Testis (tissue), 2 donors: ENCODE data around the gene RPRD2.

ENCODE experiments used
- POLR2A ChIP-seq: fragments of 450-650 bp; IDR thresholded peaks from one replicate; pipeline ENCODE4 v1.6.1; 2017; ENCODE audit warnings: antibody characterized with exemption, mild to moderate bottlenecking, moderate library complexity
- TF ChIP-seq, protein P1 (sequence below), 3 experiments: fragments of 450-650 bp in 2 of 3; fragments of 200-600 bp in 1 of 3; sonication (generic) in 1 of 3; IDR thresholded peaks; one replicate each; pipeline ENCODE4 v1.5.1; 2016 to 2019; ENCODE audit warnings: antibody characterized with exemption in 3 of 3, mild to moderate bottlenecking in 2 of 3, moderate library complexity in 1 of 3

- TF ChIP-seq, protein P1, sequence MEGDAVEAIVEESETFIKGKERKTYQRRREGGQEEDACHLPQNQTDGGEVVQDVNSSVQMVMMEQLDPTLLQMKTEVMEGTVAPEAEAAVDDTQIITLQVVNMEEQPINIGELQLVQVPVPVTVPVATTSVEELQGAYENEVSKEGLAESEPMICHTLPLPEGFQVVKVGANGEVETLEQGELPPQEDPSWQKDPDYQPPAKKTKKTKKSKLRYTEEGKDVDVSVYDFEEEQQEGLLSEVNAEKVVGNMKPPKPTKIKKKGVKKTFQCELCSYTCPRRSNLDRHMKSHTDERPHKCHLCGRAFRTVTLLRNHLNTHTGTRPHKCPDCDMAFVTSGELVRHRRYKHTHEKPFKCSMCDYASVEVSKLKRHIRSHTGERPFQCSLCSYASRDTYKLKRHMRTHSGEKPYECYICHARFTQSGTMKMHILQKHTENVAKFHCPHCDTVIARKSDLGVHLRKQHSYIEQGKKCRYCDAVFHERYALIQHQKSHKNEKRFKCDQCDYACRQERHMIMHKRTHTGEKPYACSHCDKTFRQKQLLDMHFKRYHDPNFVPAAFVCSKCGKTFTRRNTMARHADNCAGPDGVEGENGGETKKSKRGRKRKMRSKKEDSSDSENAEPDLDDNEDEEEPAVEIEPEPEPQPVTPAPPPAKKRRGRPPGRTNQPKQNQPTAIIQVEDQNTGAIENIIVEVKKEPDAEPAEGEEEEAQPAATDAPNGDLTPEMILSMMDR (IDR thresholded peaks at IDR 0.05), result no peak
- TF ChIP-seq POLR2A, result no peak
These were observed 41.6 kb upstream of the RPRD2 start for GRCh38 chr1:150322310-150322709.
